NT2/D1 (cell line): Measurements from ENCODE around the gene TSPAN17.

Experiments used
- SUZ12 ChIP-seq: IDR thresholded peaks from 2 replicates; pipeline ENCODE4 v1.6.1; 2011; ENCODE audit not compliant: insufficient read length, insufficient read depth; ENCODE audit errors: extremely low read depth
- YY1 ChIP-seq: IDR thresholded peaks from 2 replicates; pipeline ENCODE4 v1.6.1; 2011; ENCODE audit not compliant: insufficient read length, insufficient read depth

- no peak for TF ChIP-seq YY1
- TF ChIP-seq SUZ12, result no peak
Measured at GRCh38 chr5:176665517-176665916, 18.2 kb downstream of the TSPAN17 start.
